HepG2 (cell line): Measurements from ENCODE around the gene GNL2. TPM values are rescaled to one million over a fixed set of nuclear protein-coding genes. Genes with fewer than 3 reads are reported as not detected.

ENCODE experiments used
- ATAC-seq: fragments of 200-7000 bp; cut with Tn5 transposase; 3 replicates; pipeline ENCODE4 v1.9.1; 2020; ENCODE audit warnings: mild to moderate bottlenecking, moderate library complexity
- BruUV-seq: library from RNA; stranded (reverse); fragments of 400-500 nt; replicated peaks from 2 replicates; lab custom pipeline; 2021; lab: Mats Ljungman, UMichigan
- CTCF ChIA-PET: fragments of 300-600 bp; formaldehyde crosslinking; extraction: SDS; loops from one replicate; lab custom pipeline; 2021; ENCODE audit warnings: low total read pairs, inconsistent platforms, low intra/inter-chr PET ratio; lab: Yijun Ruan, JAX
- POLR2A ChIA-PET: fragments of 350-600 bp; sonication (Branson Sonifier 250); formaldehyde crosslinking; loops from one replicate; lab custom pipeline; 2020; ENCODE audit warnings: antibody characterized with exemption, inconsistent platforms; lab: Yijun Ruan, JAX
- DNase-seq: peaks from one replicate; pipeline ENCODE4 v3.0.0-alpha.2; 2015; ENCODE audit warnings: low spot score
- FAIRE-seq: peaks from 3 replicates; lab custom pipeline; 2011; peaks lifted over from hg19 to GRCh38; lab: Jason Lieb, UNC
- H2AFZ ChIP-seq: one replicate; pipeline ENCODE4 v1.6.1; 2011; ENCODE audit warnings: low read length, inconsistent platforms
- H3K27ac ChIP-seq: fragments of 300-600 bp; 3 replicates; pipeline ENCODE4 v1.8.0; 2011; ENCODE audit warnings: mixed run types, mild to moderate bottlenecking, mixed read lengths, low read length, inconsistent platforms; ENCODE audit not compliant: insufficient read depth; ENCODE audit errors: extremely low read length
- H3K27me3 ChIP-seq, 2 experiments: fragments of 200-600 bp in 1 of 2; 2 replicates in 1 of 2; 3 replicates in 1 of 2; pipeline versions ENCODE4 v1.6.0 to v1.8.0; 2011; ENCODE audit warnings: low read length in 2 of 2, mild to moderate bottlenecking in 2 of 2, moderate library complexity in 2 of 2, inconsistent platforms in 1 of 2; ENCODE audit not compliant: insufficient read depth in 2 of 2, control insufficient read depth in 1 of 2
- H3K36me3 ChIP-seq, 2 experiments: fragments of 200-600 bp in 1 of 2; replicated peaks in 1 of 2; 2 replicates in 1 of 2; 3 replicates in 1 of 2; pipeline versions ENCODE4 v1.5.1 to v1.8.0; 2011; ENCODE audit warnings: low read length in 2 of 2, inconsistent platforms in 1 of 2; ENCODE audit not compliant: insufficient read depth in 2 of 2, control insufficient read depth in 1 of 2
- H3K4me1 ChIP-seq: 2 replicates; pipeline ENCODE4 v1.5.1; 2012; ENCODE audit warnings: low read length, inconsistent platforms; ENCODE audit not compliant: insufficient read depth
- H3K4me2 ChIP-seq: 2 replicates; pipeline ENCODE4 v1.6.0; 2011; ENCODE audit warnings: low read depth, low read length, inconsistent platforms
- H3K4me3 ChIP-seq, 3 experiments: fragments of 200-600 bp in 1 of 3; sonication (generic), shearing (Covaris generic) in 1 of 3; replicated peaks in 1 of 3; 2 replicates each; pipeline ENCODE4 v1.5.1; 2011 to 2016; ENCODE audit warnings: low read length in 3 of 3, inconsistent platforms in 2 of 3, low read depth in 2 of 3, mild to moderate bottlenecking in 2 of 3, control low read depth in 1 of 3, mixed read lengths in 1 of 3; ENCODE audit not compliant: insufficient read depth in 1 of 3
- H3K79me2 ChIP-seq: one replicate; pipeline ENCODE4 v1.6.1; 2011; ENCODE audit warnings: low read length, inconsistent platforms; ENCODE audit not compliant: insufficient read depth
- H3K9ac ChIP-seq: 2 replicates; pipeline ENCODE4 v1.6.0; 2011; ENCODE audit warnings: mild to moderate bottlenecking, low read depth, low read length, inconsistent platforms; ENCODE audit not compliant: insufficient read depth
- H3K9me3 ChIP-seq: 2 replicates; pipeline ENCODE4 v1.5.1; 2012; ENCODE audit warnings: mild to moderate bottlenecking, low read length
- H4K20me1 ChIP-seq: 2 replicates; pipeline ENCODE4 v1.6.0; 2011; ENCODE audit warnings: inconsistent platforms, mild to moderate bottlenecking, low read length, moderate library complexity; ENCODE audit not compliant: insufficient read depth
- CEBPB ChIP-seq: IDR thresholded peaks from 2 replicates; pipeline ENCODE4 v1.6.1; 2011; ENCODE audit warnings: low read depth, low read length, improper control_type of control experiment, borderline replicate concordance
- MBNL3 ChIP-seq: fragments of 250-450 bp; sonication (Bioruptor Pico); conservative IDR thresholded peaks from 2 replicates; pipeline ENCODE4 v1.8.0; 2022; ENCODE audit warnings: mild to moderate bottlenecking, inconsistent platforms
- NFIB ChIP-seq: sonication (generic); formaldehyde crosslinking; IDR thresholded peaks from 2 replicates; pipeline ENCODE4 v1.9.0; 2021; ENCODE audit warnings: missing genetic modification reagents, mild to moderate bottlenecking, borderline replicate concordance
- ZNF451 ChIP-seq: sonication (generic); formaldehyde crosslinking; IDR thresholded peaks from 2 replicates; pipeline ENCODE4 v1.5.0; 2020; ENCODE audit warnings: mild to moderate bottlenecking, missing genetic modification reagents
- ZNF558 ChIP-seq: sonication (generic); formaldehyde crosslinking; IDR thresholded peaks from 2 replicates; pipeline ENCODE4 v1.9.0; 2022; ENCODE audit warnings: mild to moderate bottlenecking, missing genetic modification reagents, borderline replicate concordance
- ZNF674 ChIP-seq: sonication (generic); formaldehyde crosslinking; IDR thresholded peaks from 2 replicates; pipeline ENCODE4 v1.5.0; 2020; ENCODE audit warnings: low read depth, mild to moderate bottlenecking, missing genetic modification reagents
- ZNF746 ChIP-seq: sonication (generic); formaldehyde crosslinking; IDR thresholded peaks from 2 replicates; pipeline ENCODE4 v1.8.0; 2022; ENCODE audit warnings: mild to moderate bottlenecking, missing genetic modification reagents
- WGBS: methylation state at CpG from one replicate; pipeline ENCODE4 v1.1.6; 2017; ENCODE audit warnings: low lambda C conversion rate; 5-methylcytosine and 5-hydroxymethylcytosine counted together
- in situ Hi-C: cut with HindIII; loops from 2 replicates; pipeline ENCODE4 v1.10.0; 2017; ENCODE audit warnings: low pct_unique_long_range_greater_than_20kb; ENCODE audit not compliant: extremely low pct_ligation_motif_present
- intact Hi-C: fragments of 100-400 bp; cut with micrococcal nuclease; formaldehyde crosslinking; loops from one replicate; pipeline ENCODE4 v1.10.0; 2022; ENCODE audit not compliant: unreplicated experiment
- polyA plus RNA-seq, 8 experiments: library from polyadenylated mRNA; depleted of rRNA in 3 of 8; stranded (reverse) in 7 of 8; unstranded in 1 of 8; fragments of >200 nt; fragmentation: Illumina TruSeq in 4 of 8; extraction: Trizol in 4 of 8; gene quantifications; 2 replicates each; pipeline versions ENCODE4 v1.2.1 to v1.2.3, GENCODE V29; 2011 to 2016; ENCODE audit warnings: low read depth in 4 of 8, missing spikeins in 1 of 8, mixed read lengths in 1 of 8; ENCODE audit not compliant: insufficient read depth in 1 of 8
- total RNA-seq, 5 experiments: library from RNA; depleted of rRNA; stranded (reverse); fragments of >200 nt; fragmentation: Illumina TruSeq; extraction: Trizol; gene quantifications; 2 replicates each; pipeline ENCODE4 v1.2.3, GENCODE V29; 2016; ENCODE audit warnings: low read depth in 1 of 5
- TF ChIP-seq, protein P1 (sequence below): sonication (generic); formaldehyde crosslinking; IDR thresholded peaks from 2 replicates; pipeline ENCODE4 v1.4.0; 2020; ENCODE audit warnings: missing genetic modification reagents, borderline replicate concordance
- TF ChIP-seq, protein P2 (sequence below): sonication (generic); formaldehyde crosslinking; IDR thresholded peaks from 2 replicates; pipeline ENCODE4 v1.4.0; 2020; ENCODE audit warnings: mild to moderate bottlenecking, missing genetic modification reagents, borderline replicate concordance
- TF ChIP-seq, protein P3 (sequence below): sonication (generic); formaldehyde crosslinking; IDR thresholded peaks from 2 replicates; pipeline ENCODE4 v1.5.1; 2020; ENCODE audit warnings: missing genetic modification reagents, mild to moderate bottlenecking, borderline replicate concordance
- TF ChIP-seq, protein P4 (sequence below): IDR thresholded peaks from 2 replicates; pipeline ENCODE4 v1.6.1; 2016

GNL2 gene
- total and polyA plus RNA-seq, 2 of the 13 experiments (the other 11 are each of a cell fraction or from before 2014, with no cell fraction given), result 32.1 to 72.1 TPM

DNA sequence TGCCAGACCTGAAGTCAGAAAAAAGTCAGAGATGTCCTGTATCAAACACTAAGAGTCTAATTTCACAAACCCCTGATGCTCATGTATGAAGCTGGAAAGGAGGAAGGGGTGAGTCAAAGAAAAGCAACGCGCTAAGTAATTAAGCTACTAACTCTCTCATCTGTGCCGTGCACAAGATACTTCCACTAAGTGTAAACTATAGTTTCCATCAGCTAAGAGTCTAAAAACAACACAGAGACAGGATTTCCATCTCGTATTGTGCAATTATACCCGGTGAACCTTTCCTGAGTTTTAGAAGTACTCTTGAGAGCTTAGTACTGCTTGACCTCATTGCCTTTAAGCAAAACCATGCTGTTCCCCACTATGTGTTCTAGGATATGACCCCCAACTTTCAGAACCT lies 20.0 kb downstream of the GNL2 start:
- H3K27ac ChIP-seq, result no peak overlapping the region
- H3K4me1 ChIP-seq, result no peaks in the 10 kb centered on the region
- H3K36me3 ChIP-seq, result peaks cover 44 to 91% of the 10 kb centered on the region in 2 experiments
- no peaks in the 10 kb centered on the region for H3K9me3 ChIP-seq
- no peak overlapping the region for H3K4me3 ChIP-seq
- no peak for FAIRE-seq
- no peaks in the 10 kb centered on the region for H4K20me1 ChIP-seq
- DNase-seq, result no peak
- no peak for ATAC-seq
- TF ChIP-seq ZNF451 (CRISPR knock-in tag), result no peak
- TF ChIP-seq, protein P1, sequence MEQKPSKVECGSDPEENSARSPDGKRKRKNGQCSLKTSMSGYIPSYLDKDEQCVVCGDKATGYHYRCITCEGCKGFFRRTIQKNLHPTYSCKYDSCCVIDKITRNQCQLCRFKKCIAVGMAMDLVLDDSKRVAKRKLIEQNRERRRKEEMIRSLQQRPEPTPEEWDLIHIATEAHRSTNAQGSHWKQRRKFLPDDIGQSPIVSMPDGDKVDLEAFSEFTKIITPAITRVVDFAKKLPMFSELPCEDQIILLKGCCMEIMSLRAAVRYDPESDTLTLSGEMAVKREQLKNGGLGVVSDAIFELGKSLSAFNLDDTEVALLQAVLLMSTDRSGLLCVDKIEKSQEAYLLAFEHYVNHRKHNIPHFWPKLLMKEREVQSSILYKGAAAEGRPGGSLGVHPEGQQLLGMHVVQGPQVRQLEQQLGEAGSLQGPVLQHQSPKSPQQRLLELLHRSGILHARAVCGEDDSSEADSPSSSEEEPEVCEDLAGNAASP (CRISPR knock-in tag), result no peak
- TF ChIP-seq CEBPB, result peak; percentile 30; the same call in 1 of the 2 replicates
- no peak overlapping the region for H2AFZ ChIP-seq
- no peak overlapping the region for H3K9ac ChIP-seq
- 98% methylated on average over 5 of the region's 5 CpGs for WGBS
- ChIA-PET POLR2A (no interaction called here), CTCF (no interaction called here)
- H3K27me3 ChIP-seq, result no peaks in the 10 kb centered on the region
- no TSS peak for BruUV-seq
- in situ Hi-C loops (no loop called here), intact Hi-C loops (no loop called here)
- no peak overlapping the region for H3K4me2 ChIP-seq
- H3K79me2 ChIP-seq, result no peaks in the 10 kb centered on the region

DNA sequence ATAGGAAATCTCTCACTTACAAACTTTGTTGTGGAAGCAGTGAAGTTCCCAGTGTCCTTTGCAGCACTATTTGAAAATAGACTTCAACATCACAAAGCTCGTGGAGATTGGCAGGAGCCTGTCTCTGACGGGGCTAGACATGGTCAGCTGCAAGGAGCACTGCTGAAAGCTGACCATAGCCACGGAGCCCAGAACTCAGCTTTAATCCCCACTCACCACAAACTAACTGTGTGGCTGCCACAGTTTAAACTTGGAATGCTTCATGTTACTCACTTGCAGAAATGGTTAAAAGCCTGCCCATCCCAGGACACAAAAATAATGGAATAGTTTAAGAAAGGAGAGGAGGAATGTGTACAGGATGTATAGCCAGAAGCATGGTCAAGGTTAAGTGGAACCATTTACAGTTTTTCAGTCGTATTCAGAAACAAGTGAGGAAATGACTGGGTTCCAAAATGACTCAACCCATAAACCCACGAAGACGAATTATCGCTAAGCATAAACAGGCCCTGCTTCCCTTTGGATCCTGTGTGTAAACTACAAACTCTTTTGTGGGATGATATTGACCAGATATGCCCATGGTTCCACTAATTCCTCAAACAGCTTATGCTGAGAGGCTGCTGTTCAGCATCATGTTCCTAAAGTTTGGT lies 20.8 kb downstream of the GNL2 start:
- no peaks in the 10 kb centered on the region for H3K27me3 ChIP-seq
- no peak overlapping the region for H3K9ac ChIP-seq
- in situ Hi-C loops, result no loop called here
- H3K36me3 ChIP-seq, result peaks cover 42 to 89% of the 10 kb centered on the region in 2 experiments
- FAIRE-seq (no peak), ATAC-seq (no peak), DNase-seq (no peak)
- POLR2A ChIA-PET, result no interaction called here
- H2AFZ ChIP-seq, result no peak overlapping the region
- H4K20me1 ChIP-seq, result no peaks in the 10 kb centered on the region
- intact Hi-C loops, result no loop called here
- H3K9me3 ChIP-seq, result no peaks in the 10 kb centered on the region
- no peaks in the 10 kb centered on the region for H3K4me1 ChIP-seq
- H3K79me2 ChIP-seq, result no peaks in the 10 kb centered on the region
- WGBS, result 95% methylated on average over 7 of the region's 7 CpGs
- BruUV-seq, result no TSS peak
- CTCF ChIA-PET, result no interaction called here
- no peak overlapping the region for H3K4me3 ChIP-seq
- H3K4me2 ChIP-seq, result no peak overlapping the region
- no peak overlapping the region for H3K27ac ChIP-seq
- TF ChIP-seq, protein P2, sequence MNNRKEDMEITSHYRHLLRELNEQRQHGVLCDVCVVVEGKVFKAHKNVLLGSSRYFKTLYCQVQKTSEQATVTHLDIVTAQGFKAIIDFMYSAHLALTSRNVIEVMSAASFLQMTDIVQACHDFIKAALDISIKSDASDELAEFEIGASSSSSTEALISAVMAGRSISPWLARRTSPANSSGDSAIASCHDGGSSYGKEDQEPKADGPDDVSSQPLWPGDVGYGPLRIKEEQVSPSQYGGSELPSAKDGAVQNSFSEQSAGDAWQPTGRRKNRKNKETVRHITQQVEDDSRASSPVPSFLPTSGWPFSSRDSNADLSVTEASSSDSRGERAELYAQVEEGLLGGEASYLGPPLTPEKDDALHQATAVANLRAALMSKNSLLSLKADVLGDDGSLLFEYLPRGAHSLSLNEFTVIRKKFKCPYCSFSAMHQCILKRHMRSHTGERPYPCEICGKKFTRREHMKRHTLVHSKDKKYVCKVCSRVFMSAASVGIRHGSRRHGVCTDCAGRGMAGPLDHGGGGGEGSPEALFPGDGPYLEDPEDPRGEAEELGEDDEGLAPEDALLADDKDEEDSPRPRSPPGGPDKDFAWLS (CRISPR knock-in tag), result no peak
- TF ChIP-seq MBNL3 (CRISPR knock-in tag) (no peak), ZNF558 (CRISPR knock-in tag) (no peak), ZNF746 (CRISPR knock-in tag) (no peak), ZNF674 (CRISPR knock-in tag) (no peak), NFIB (CRISPR knock-in tag) (no peak)
- TF ChIP-seq, protein P3, sequence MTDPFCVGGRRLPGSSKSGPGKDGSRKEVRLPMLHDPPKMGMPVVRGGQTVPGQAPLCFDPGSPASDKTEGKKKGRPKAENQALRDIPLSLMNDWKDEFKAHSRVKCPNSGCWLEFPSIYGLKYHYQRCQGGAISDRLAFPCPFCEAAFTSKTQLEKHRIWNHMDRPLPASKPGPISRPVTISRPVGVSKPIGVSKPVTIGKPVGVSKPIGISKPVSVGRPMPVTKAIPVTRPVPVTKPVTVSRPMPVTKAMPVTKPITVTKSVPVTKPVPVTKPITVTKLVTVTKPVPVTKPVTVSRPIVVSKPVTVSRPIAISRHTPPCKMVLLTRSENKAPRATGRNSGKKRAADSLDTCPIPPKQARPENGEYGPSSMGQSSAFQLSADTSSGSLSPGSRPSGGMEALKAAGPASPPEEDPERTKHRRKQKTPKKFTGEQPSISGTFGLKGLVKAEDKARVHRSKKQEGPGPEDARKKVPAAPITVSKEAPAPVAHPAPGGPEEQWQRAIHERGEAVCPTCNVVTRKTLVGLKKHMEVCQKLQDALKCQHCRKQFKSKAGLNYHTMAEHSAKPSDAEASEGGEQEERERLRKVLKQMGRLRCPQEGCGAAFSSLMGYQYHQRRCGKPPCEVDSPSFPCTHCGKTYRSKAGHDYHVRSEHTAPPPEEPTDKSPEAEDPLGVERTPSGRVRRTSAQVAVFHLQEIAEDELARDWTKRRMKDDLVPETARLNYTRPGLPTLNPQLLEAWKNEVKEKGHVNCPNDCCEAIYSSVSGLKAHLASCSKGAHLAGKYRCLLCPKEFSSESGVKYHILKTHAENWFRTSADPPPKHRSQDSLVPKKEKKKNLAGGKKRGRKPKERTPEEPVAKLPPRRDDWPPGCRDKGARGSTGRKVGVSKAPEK (CRISPR knock-in tag), result no peak
- TF ChIP-seq, protein P4, sequence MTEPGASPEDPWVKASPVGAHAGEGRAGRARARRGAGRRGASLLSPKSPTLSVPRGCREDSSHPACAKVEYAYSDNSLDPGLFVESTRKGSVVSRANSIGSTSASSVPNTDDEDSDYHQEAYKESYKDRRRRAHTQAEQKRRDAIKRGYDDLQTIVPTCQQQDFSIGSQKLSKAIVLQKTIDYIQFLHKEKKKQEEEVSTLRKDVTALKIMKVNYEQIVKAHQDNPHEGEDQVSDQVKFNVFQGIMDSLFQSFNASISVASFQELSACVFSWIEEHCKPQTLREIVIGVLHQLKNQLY, result no peak
